T-helper 1 cell treated with Interleukin-12 subunit alpha and Interleukin-12 subunit beta and Interleukin-4 antibody, amounts not matched to agents 30 μg/mL and 1 μg/mL, for 36 hours (primary cell): Measurements from ENCODE around the gene LIN7A.
A peak's percentile ranks its signal among the peaks of the same experiment; 100 is the strongest.

ENCODE experiments used
- H3K27ac Mint-ChIP-seq: one replicate; pipeline ENCODE4 v1.8.0; 2021; ENCODE audit warnings: mild to moderate bottlenecking, mixed read lengths
- H3K27me3 Mint-ChIP-seq: one replicate; pipeline ENCODE4 v1.8.0; 2021; ENCODE audit warnings: low read depth, mixed read lengths
- H3K36me3 Mint-ChIP-seq: one replicate; pipeline ENCODE4 v1.8.0; 2021; ENCODE audit warnings: low read depth, mixed read lengths
- H3K4me1 Mint-ChIP-seq: one replicate; pipeline ENCODE4 v1.8.0; 2021; ENCODE audit warnings: low read depth, mixed read lengths
- H3K4me3 Mint-ChIP-seq: one replicate; pipeline ENCODE4 v1.8.0; 2021; ENCODE audit warnings: mild to moderate bottlenecking, moderate library complexity, mixed read lengths
- H3K9me3 Mint-ChIP-seq: one replicate; pipeline ENCODE4 v1.8.0; 2021; ENCODE audit warnings: mixed read lengths

The LIN7A gene, protein sequence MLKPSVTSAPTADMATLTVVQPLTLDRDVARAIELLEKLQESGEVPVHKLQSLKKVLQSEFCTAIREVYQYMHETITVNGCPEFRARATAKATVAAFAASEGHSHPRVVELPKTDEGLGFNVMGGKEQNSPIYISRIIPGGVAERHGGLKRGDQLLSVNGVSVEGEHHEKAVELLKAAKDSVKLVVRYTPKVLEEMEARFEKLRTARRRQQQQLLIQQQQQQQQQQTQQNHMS

DNA sequence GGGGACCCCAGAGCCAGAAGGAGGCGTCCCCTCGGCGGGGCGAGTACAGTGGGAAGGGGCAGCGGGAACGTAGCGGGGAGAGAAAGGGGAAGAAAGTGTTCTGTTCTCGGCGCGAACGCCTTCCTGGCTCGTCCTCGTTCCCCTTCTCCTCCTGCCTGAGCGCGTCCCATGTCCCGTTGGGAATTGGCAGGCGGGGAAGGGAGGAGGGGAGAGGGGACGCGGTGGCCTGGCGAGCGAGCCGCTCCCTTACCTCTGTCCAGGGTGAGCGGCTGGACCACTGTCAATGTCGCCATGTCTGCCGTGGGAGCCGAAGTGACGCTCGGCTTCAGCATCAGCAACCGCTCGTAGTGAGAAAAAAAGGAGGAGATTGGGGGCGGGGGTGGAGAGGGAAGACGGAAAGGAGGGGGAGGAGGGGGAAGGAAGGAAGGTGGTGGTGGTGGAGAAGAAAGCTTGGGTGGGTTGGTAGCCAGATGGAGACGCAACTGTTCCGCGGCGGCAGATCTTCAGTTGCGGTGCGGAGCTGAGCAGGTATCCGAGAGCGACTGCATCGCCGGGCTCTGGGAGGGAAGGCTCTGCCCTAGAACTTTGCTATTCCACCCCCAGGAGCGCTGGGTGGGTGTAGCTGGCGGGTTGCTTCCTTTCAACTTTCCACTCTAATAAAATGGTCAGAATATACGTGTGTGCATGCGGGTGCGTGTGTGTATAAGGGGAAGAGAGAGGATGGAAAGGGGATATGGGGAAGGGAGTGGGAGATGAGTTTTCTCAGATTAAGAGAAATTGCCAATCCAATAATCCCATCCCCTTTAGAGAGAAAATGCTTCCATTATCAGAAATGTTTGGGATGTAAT, at the start of gene LIN7A:
TSS of gene LIN7A (minus strand) at position 544 of the 848 bp plus-strand sequence. CDS start at position 332, 212 bp downstream.
- peaks cover 2% of the 10 kb centered on the region for H3K4me1 Mint-ChIP-seq
- peaks cover 41% of the 10 kb centered on the region for H3K27me3 Mint-ChIP-seq
- H3K9me3 Mint-ChIP-seq = no peaks in the 10 kb centered on the region
- H3K36me3 Mint-ChIP-seq = peaks cover 2% of the 10 kb centered on the region
- no peak within 1 kb of the TSS for H3K27ac Mint-ChIP-seq
- peak within 1 kb of the TSS; percentile 65 for H3K4me3 Mint-ChIP-seq

DNA sequence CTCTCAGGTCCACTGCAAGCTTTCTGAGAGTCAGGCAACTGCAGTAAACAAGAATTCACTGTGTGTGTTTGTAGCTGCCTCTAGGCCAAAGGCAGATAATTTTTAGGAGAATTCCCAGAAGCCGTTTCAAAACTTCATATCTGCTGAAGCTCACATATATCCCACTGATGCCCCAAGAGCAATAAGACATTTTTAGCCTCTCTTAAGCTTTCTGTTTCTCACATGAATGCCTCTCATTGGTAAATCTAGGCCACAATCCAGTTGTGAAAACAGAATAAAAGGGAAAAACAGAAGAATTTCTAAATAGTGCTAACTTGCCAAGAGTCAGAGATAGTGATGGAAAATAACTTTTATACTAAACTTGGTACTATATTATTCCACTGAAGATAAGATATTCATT, 48.5 kb upstream of the LIN7A start:
- H3K27me3 Mint-ChIP-seq = no peaks in the 10 kb centered on the region
- H3K4me3 Mint-ChIP-seq = no peak overlapping the region
- H3K27ac Mint-ChIP-seq = no peak overlapping the region
- peaks cover 3% of the 10 kb centered on the region for H3K9me3 Mint-ChIP-seq
- H3K4me1 Mint-ChIP-seq = no peaks in the 10 kb centered on the region
- no peaks in the 10 kb centered on the region for H3K36me3 Mint-ChIP-seq

DNA sequence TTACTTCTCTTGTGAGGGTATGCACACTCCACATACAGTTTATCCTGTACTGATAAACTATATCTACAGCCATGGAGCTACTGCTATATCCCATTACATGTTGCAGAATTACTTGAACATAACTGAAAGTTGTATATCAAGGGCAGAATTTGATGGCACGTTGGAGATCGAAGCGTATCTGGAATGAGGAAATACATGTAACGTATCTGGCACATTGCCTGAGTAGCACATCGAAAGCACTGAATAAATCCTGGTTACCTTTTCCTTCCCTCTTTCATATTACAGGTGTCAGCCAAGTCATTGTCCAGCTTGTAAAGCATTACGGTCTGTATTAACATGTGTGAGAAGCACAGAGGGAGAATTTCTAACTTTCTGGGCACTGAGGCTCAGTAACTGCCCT, 42.1 kb upstream of the LIN7A start:
- H3K4me1 Mint-ChIP-seq = no peaks in the 10 kb centered on the region
- no peak overlapping the region for H3K4me3 Mint-ChIP-seq
- H3K27ac Mint-ChIP-seq = no peak overlapping the region
- H3K9me3 Mint-ChIP-seq = peaks cover 5% of the 10 kb centered on the region
- H3K36me3 Mint-ChIP-seq = no peaks in the 10 kb centered on the region
- no peaks in the 10 kb centered on the region for H3K27me3 Mint-ChIP-seq

DNA sequence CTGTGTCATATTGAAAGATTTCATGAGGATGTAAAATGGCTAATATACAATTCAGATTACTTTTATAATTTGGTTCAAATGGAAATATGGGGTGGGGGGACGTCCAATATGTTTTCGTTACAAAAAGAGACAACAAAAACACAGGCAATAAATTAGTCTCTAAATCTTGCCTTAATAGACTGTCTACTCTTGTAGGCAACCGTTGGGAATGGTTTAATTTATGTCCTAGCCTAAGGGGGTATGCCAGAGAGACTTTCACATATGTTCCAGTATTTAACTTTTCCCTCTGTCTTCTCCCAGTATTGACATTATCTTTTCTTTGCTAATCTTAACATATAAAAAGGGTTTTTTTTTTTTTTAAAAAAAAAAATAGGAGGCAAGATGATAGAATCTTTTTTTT, 41.5 kb upstream of the LIN7A start:
- H3K27me3 Mint-ChIP-seq = no peaks in the 10 kb centered on the region
- H3K36me3 Mint-ChIP-seq = no peaks in the 10 kb centered on the region
- peaks cover 5% of the 10 kb centered on the region for H3K9me3 Mint-ChIP-seq
- no peak overlapping the region for H3K4me3 Mint-ChIP-seq
- no peak overlapping the region for H3K27ac Mint-ChIP-seq
- H3K4me1 Mint-ChIP-seq = no peaks in the 10 kb centered on the region

DNA sequence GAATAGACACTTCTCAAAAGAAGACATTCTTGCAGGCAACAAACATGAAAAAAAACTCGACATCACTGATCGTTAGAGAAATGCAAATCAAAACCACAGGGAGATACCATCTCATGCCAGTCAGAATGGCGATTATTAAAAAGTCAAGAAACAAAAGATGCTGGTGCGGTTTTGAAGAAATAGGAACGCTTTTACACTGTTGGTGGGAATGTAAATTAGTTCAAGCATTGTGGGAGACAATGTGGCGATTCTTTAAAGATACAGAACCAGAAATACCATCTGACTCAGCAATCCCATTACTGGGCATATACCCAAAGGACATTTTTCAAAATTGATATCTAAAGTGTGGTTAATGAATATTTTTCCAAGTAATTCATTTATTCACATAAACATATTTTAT, 39.6 kb upstream of the LIN7A start:
- Mint-ChIP-seq H3K4me3 (no peak overlapping the region), H3K27me3 (no peaks in the 10 kb centered on the region), H3K4me1 (no peaks in the 10 kb centered on the region), H3K27ac (no peak overlapping the region), H3K9me3 (peaks cover 5% of the 10 kb centered on the region), H3K36me3 (no peaks in the 10 kb centered on the region)

DNA sequence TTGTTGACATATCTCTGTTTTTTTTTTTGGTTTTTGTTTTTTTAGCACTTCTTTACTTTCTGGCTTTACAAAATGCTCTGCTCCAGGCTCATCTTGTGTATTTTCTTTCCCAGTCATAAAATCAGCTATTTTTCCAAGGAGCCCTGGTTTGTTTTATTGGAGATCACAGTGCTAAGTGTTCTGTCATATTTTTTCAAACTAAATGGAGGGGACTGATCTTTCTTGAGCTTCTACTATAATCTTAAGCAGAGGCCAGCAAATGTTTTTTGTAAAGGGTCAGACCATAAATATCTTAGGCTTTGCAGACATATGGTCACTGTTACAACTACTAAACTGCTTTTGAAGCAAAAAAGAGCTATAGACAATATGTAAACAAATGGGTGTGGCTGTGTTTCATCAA, 30.6 kb upstream of the LIN7A start:
- no peak overlapping the region for H3K27ac Mint-ChIP-seq
- H3K4me1 Mint-ChIP-seq = no peaks in the 10 kb centered on the region
- no peaks in the 10 kb centered on the region for H3K27me3 Mint-ChIP-seq
- no peaks in the 10 kb centered on the region for H3K9me3 Mint-ChIP-seq
- no peak overlapping the region for H3K4me3 Mint-ChIP-seq
- H3K36me3 Mint-ChIP-seq = no peaks in the 10 kb centered on the region

DNA sequence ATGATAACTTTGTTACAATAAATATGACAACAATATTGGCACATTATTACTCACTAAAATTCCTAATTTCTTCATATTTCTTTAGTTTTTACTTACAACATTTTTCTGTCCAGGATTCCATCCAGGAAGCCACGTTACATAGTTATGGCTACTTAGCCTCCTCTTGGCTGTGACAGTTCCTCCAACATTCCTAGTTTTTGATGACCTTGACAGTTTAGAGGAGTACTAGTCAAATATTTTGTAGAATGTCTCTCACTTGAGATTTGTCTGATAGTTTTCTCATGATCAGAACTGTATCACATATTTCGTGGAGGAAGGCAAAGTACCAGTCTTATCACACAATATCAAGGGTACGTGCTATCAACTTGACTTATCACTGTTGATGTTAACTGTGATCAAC, 29.8 kb upstream of the LIN7A start:
- H3K4me3 Mint-ChIP-seq = no peak overlapping the region
- no peaks in the 10 kb centered on the region for H3K36me3 Mint-ChIP-seq
- H3K27ac Mint-ChIP-seq = no peak overlapping the region
- no peaks in the 10 kb centered on the region for H3K9me3 Mint-ChIP-seq
- H3K27me3 Mint-ChIP-seq = no peaks in the 10 kb centered on the region
- no peaks in the 10 kb centered on the region for H3K4me1 Mint-ChIP-seq

DNA sequence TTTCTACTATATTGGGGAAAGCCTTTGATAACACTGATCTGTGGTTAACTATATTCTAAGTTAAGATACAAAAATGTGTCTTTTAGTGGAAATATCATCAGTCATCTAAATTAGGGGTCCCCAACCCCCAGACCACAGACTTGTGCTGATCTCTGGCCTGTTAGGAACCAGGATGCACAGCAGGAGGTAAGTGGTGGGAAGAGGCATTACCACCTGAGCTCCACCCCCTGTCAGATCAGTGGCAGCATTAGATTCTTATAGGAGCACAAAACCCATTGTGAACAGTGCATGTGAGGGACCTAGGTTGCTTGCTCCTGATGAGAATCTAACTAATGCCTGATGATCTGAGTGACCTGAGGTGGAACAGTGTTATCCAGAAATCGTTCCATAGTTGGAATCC, 28.3 kb upstream of the LIN7A start:
- H3K27ac Mint-ChIP-seq = no peak overlapping the region
- H3K36me3 Mint-ChIP-seq = no peaks in the 10 kb centered on the region
- H3K9me3 Mint-ChIP-seq = no peaks in the 10 kb centered on the region
- no peak overlapping the region for H3K4me3 Mint-ChIP-seq
- no peaks in the 10 kb centered on the region for H3K27me3 Mint-ChIP-seq
- no peaks in the 10 kb centered on the region for H3K4me1 Mint-ChIP-seq

DNA sequence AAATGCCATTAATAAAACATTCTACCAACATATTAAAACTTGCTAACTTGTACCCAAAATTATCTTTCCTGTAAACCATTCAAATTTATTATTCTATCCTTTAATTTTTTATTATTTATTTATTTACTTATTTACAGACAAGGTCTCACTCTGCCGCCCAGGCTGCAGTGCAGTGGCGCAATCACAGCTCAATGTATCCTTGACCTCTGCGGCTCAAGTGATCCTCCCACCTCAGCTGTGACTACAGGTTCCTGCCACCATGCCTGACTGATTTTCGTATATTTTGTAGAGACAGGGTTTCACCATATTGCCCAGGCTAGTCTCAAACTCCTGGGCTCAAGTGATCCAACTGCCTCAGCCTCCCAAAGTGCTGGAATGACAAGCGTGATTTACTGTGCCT, 20.4 kb upstream of the LIN7A start:
- Mint-ChIP-seq H3K4me3 (no peak overlapping the region), H3K4me1 (no peaks in the 10 kb centered on the region), H3K27ac (no peak overlapping the region), H3K36me3 (no peaks in the 10 kb centered on the region), H3K9me3 (no peaks in the 10 kb centered on the region), H3K27me3 (no peaks in the 10 kb centered on the region)

DNA sequence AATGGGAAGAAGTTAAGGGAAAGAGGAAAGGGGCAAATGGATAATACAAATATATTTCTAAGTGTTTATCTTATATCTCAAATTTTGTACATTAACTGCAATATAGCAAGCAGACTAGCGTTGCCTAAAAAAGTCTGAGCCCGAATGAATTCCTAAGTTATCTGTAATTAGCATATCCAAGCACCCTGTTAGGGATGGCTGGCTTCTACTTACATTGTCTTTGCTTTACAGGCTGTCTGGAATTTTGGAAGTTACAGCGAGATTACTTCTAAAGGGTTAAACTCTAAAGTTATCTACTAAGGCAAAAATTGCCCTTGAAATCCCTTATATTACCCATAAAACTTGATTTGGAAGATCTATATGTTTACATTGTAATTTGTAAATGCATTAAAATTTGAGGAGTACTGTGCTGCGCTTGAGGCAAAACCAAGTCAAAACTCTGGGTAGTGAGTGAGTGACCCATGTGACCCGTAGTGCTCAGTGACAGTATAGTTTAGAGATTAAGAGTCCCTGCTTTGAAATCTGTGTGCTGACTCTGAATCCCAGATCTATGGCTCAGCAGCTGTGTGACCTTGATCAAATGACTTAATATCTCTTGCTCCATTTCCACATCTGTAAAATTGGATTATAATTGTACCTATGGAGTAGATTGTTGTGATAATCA, 17.3 kb upstream of the LIN7A start:
- Mint-ChIP-seq H3K27me3 (no peaks in the 10 kb centered on the region), H3K36me3 (no peaks in the 10 kb centered on the region)

DNA sequence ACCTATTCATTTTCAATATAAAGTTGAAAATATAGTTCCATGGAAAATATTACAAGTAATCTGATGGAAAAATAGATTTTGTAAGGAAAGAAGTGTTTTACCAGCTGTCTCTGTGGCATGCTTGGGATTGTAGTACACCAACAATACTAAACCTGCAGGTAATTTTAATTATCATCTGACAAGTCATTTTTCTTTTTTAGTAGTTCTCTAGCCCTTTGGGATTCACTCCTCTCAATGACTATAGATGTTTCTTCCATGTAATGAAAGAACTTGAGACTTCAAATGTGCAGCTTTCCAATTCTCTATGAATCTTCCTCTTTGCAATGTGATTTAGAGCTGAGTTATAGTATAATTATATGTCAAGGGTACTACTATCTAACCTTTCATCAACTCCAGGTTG, 14.7 kb upstream of the LIN7A start:
- no peaks in the 10 kb centered on the region for H3K36me3 Mint-ChIP-seq
- no peak overlapping the region for H3K4me3 Mint-ChIP-seq

More for the DNA sequence above, 17.3 kb upstream of the LIN7A start:
- Mint-ChIP-seq H3K9me3 (no peaks in the 10 kb centered on the region), H3K27ac (no peak overlapping the region), H3K4me1 (no peaks in the 10 kb centered on the region), H3K4me3 (no peak overlapping the region)

DNA sequence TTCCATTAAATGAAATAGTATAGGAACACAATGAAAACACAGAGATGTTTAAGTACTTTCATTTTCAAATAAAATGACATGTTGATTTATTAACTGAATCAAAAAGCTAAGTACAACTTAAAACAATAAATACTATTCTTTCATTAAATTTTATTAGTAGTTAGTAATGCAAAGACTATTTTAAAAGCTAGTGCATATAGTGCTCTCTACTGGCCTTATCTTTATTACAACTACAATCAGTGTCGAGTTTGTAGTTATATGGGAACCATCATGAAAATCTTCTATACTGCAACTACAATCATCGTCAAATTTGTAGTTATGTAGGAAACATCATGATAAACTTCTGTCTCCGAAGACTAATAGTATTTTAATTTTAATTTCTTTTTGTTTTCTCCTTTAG, 8.9 kb upstream of the LIN7A start:
- H3K4me1 Mint-ChIP-seq = no peaks in the 10 kb centered on the region
- H3K4me3 Mint-ChIP-seq = no peak overlapping the region
- H3K27ac Mint-ChIP-seq = no peak overlapping the region
- no peaks in the 10 kb centered on the region for H3K9me3 Mint-ChIP-seq
- H3K27me3 Mint-ChIP-seq = no peaks in the 10 kb centered on the region
- no peaks in the 10 kb centered on the region for H3K36me3 Mint-ChIP-seq

More for the DNA sequence above, 14.7 kb upstream of the LIN7A start:
- no peaks in the 10 kb centered on the region for H3K4me1 Mint-ChIP-seq
- H3K27me3 Mint-ChIP-seq = no peaks in the 10 kb centered on the region
- no peaks in the 10 kb centered on the region for H3K9me3 Mint-ChIP-seq
- no peak overlapping the region for H3K27ac Mint-ChIP-seq

DNA sequence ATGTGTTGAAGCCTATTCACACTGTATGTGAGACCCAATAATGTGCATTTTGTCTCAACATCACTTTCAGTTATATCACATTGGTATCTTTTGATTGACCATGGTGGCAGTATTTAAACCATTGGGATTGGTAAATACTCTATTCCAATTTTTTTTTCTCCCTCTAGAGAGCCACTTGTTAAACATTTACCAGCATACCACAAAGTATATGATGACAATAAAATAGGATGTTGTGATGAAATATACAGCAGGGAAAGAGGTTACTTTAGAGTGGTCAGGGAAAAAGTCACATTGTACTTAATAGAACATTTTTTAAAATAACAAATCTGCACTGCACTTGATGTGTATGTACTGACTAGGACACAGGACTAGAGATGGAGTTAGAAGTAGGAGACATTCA, 5.6 kb upstream of the LIN7A start:
- H3K4me1 Mint-ChIP-seq = no peaks in the 10 kb centered on the region
- H3K4me3 Mint-ChIP-seq = no peak overlapping the region
- no peaks in the 10 kb centered on the region for H3K9me3 Mint-ChIP-seq
- H3K27ac Mint-ChIP-seq = no peak overlapping the region
- peaks cover 14% of the 10 kb centered on the region for H3K27me3 Mint-ChIP-seq
- H3K36me3 Mint-ChIP-seq = no peaks in the 10 kb centered on the region

DNA sequence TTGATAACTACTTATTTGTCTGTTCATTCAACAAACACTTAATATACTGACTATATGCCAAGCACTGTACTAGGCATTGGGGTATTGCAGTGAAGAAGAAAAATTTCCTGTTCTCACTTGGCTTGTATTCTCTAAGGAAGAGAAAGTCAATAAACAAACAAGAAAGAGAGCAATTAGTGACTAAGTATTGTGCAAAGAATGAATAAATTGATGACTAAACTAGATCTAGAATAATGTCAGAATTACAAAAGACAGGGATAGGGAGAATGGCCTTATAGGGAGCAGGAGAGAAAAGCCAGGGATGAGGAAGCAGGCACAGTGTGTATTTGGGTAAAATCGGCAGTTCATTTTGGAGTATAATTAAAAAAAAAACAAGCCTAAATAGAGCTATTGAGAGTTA, 4.2 kb upstream of the LIN7A start:
- Mint-ChIP-seq H3K27me3 (peaks cover 22% of the 10 kb centered on the region), H3K4me3 (no peak overlapping the region), H3K9me3 (no peaks in the 10 kb centered on the region), H3K27ac (no peak overlapping the region), H3K4me1 (peaks cover 2% of the 10 kb centered on the region), H3K36me3 (peaks cover 2% of the 10 kb centered on the region)
